GM12873 (cell line): Measurements from ENCODE around the gene TP53RK.
A peak's percentile ranks its signal among the peaks of the same experiment; 100 is the strongest.

Experiments used
- TF ChIP-seq, protein P1 (sequence below): IDR thresholded peaks from 2 replicates; pipeline ENCODE4 v1.5.1; 2012; ENCODE audit warnings: low read depth, mild to moderate bottlenecking, moderate library complexity, low read length, control low read depth; ENCODE audit not compliant: insufficient read depth; ENCODE audit errors: missing control alignments

The TP53RK gene

GRCh38 chr20:46649965-46650542 lies 39.2 kb downstream of the TP53RK start:
- TF ChIP-seq, protein P1, sequence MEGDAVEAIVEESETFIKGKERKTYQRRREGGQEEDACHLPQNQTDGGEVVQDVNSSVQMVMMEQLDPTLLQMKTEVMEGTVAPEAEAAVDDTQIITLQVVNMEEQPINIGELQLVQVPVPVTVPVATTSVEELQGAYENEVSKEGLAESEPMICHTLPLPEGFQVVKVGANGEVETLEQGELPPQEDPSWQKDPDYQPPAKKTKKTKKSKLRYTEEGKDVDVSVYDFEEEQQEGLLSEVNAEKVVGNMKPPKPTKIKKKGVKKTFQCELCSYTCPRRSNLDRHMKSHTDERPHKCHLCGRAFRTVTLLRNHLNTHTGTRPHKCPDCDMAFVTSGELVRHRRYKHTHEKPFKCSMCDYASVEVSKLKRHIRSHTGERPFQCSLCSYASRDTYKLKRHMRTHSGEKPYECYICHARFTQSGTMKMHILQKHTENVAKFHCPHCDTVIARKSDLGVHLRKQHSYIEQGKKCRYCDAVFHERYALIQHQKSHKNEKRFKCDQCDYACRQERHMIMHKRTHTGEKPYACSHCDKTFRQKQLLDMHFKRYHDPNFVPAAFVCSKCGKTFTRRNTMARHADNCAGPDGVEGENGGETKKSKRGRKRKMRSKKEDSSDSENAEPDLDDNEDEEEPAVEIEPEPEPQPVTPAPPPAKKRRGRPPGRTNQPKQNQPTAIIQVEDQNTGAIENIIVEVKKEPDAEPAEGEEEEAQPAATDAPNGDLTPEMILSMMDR: no peak

GRCh38 chr20:46649650-46649949 lies 39.6 kb downstream of the TP53RK start:
- TF ChIP-seq, protein P1: no peak

GRCh38 chr20:46648903-46649649 lies 40.2 kb downstream of the TP53RK start:
- TF ChIP-seq, protein P1: peak; percentile 21

- TF ChIP-seq, protein P1: no peak
Measured at GRCh38 chr20:46647469-46647868, 41.8 kb downstream of the TP53RK start.

GRCh38 chr20:46646659-46647380 lies 42.4 kb downstream of the TP53RK start:
- TF ChIP-seq, protein P1: no peak

DNA sequence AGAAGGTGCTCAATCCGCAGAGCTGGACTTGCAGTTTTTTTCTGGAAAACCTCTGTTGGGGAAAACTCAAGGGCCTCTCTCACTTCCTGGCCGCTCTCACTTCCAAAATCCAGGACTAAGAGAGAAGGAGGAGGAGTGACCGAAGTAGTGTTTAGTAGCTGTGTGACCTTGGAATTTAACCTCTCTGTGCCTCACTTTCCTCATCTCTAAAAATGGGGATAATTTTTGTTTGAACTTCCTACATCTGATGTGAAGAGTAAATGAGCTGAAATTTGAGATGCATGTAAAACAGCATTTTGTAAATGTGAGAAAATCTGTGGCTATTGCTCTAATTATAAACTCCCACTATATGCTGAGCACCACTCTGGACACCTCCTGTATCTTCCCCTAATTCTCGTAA lies 43.1 kb downstream of the TP53RK start:
- TF ChIP-seq, protein P1: no peak

DNA sequence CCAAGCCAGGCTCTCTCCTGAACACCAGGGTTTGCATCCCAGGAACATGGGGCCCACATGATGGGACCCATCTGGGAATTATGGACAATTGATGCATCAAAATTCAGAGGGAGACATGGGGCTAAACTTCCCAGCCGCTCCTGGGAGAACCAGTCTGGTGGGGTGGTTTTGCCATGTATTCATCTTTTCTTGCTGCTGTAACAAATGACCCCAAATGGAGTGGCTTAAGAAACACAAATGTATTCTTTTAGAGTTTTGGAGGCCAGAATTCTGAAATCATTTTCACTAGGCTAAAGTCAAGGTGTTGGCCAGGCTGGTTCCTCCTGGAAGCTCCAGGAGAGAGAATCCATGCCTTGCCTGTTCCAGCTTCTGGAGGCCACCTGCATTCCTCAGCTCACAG lies 44.5 kb downstream of the TP53RK start:
- TF ChIP-seq, protein P1: no peak
